ENCODE measurements around the gene NUP62. TPM values are rescaled to one million over a fixed set of nuclear protein-coding genes. Genes with fewer than 3 reads are reported as not detected.
"Not testable (repeated sequence)": the region's sequence is repeated elsewhere in the genome, so short reads cannot be mapped to it uniquely, and the experiment has no call there.

Gene NUP62
- total and polyA plus RNA-seq, 7 donors: 21.1 to 46.8 (median 40.0) TPM

DNA sequence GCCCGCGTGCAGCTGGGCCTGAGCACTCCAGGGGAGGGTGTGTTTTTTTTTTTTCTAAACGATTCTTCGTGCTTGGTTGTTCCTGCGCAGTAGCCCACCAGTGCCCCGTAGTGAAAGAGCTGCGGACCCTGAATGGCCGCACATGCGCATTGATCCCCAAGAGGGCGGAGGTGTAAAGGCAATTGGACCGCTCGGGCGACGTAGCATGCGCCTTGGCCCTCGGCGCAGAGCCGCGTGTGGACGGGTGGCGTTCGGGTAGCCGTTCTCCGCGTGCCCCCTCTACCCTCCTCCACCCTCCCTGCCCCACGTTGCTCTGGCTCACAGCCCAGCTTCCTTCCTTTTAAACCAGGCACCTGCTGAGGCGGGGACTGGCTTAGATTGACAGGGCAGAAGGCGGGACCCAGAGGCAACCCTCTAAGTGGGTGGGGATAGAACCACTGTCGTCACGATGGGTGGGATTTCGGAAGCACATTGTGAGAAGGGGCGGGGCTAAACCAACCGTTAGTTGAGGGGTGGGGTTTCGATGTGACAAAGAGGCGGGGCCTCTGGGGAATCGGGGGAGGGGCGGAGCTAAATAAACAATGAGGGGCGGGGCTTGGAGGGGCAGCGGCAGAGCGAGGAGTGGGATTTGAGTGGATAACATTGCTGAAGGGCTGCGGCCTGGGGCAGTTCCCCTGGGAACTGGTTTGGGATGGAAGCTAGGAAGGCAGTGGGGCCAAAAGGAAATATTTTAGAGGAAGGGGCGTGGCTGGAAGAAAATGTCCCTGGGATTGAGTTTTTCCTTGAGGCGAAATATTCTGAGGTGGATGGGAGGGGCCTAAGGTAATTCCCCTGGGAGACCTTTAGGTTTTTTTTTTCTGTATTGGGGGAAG, 543 bp upstream of the NUP62 start:
- ATAC-seq (peak; percentile 88 to 93 (median 92)), DNase-seq (peak; percentile 92 to 95)
- peaks cover 25% of the 10 kb centered on the region for H3K4me1 ChIP-seq
- whole genome bisulfite sequencing, 3 donors: 2 to 4% (median 3%) methylated on average over 43 of the region's 43 CpGs
- TF ChIP-seq, protein P1, sequence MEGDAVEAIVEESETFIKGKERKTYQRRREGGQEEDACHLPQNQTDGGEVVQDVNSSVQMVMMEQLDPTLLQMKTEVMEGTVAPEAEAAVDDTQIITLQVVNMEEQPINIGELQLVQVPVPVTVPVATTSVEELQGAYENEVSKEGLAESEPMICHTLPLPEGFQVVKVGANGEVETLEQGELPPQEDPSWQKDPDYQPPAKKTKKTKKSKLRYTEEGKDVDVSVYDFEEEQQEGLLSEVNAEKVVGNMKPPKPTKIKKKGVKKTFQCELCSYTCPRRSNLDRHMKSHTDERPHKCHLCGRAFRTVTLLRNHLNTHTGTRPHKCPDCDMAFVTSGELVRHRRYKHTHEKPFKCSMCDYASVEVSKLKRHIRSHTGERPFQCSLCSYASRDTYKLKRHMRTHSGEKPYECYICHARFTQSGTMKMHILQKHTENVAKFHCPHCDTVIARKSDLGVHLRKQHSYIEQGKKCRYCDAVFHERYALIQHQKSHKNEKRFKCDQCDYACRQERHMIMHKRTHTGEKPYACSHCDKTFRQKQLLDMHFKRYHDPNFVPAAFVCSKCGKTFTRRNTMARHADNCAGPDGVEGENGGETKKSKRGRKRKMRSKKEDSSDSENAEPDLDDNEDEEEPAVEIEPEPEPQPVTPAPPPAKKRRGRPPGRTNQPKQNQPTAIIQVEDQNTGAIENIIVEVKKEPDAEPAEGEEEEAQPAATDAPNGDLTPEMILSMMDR (IDR thresholded peaks at IDR 0.05): no peak
- no peaks in the 10 kb centered on the region for H3K27me3 ChIP-seq (ENCODE audit: insufficient read depth in 3 of 3, low read length in 2 of 3)
- H3K4me3 ChIP-seq: peak overlapping the region; percentile 98
- peak overlapping the region; percentile 88 for H3K27ac ChIP-seq
- H3K9me3 ChIP-seq: no peaks in the 10 kb centered on the region
- peaks cover 0 to 35% of the 10 kb centered on the region in 2 donors for H3K36me3 ChIP-seq (ENCODE audit: insufficient read depth in 1 of 2, low read depth in 1 of 2)
- intact Hi-C loops (cut with DNase I): loop anchor here (5.0 to 10.0 kb wide), 2 partner anchors 38 to 205 kb away; no protein-coding TSS in a partner anchor

DNA sequence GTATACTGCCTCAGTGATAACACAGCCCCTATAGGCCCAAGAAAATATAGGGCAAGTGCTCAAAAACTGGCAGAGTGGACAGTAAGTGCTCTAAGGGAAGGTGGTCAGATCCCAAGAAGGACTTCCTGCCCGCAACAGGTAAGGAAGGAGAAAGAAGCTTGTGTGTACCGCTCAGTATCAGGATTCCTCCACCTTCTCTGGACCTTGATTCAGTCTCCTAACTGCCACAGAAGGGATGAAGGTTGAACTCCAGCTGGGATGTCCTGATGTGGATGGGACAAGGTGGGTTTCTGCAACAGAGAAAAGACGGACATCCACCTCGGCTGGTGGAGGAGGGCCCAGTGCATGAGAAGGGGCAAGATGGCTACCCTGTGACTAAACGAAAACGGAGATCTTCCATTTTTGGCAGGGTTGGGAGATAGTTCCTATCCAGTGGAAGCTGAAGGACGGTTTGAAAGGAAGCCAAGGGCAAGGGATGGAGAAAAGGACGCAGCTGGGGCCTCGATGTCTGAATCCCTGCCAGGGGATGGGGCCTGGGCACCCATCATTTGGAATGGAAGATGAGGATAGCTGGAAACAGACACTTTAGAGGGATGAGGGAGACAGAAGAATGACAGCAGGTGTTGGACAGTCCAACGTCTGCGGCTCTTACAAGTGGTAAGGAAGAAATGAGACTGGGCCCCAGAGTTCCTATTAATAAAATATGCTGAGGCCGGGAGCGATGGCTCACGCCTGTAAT, 1.6 kb downstream of the NUP62 start:
- DNase-seq (no peak), ATAC-seq (no peak)
- 54 to 63% (median 56%) methylated on average over 14 of the region's 14 CpGs for WGBS, 3 donors
- intact Hi-C loops (cut with DNase I): loop anchor here in 1 of 2 donors (5.0 kb wide), 1 partner anchor 35 kb away; no protein-coding TSS in a partner anchor
- H3K36me3 ChIP-seq (ENCODE audit: insufficient read depth in 1 of 2, low read depth in 1 of 2): peaks cover 0 to 51% of the 10 kb centered on the region in 2 donors
- no peaks in the 10 kb centered on the region for H3K27me3 ChIP-seq (ENCODE audit: insufficient read depth in 3 of 3, low read length in 2 of 3)
- peaks cover 30% of the 10 kb centered on the region for H3K4me1 ChIP-seq
- H3K9me3 ChIP-seq: no peaks in the 10 kb centered on the region
- TF ChIP-seq, protein P1 (IDR thresholded peaks at IDR 0.05): no peak
- peak overlapping the region; percentile 88 for H3K27ac ChIP-seq
- peak overlapping the region; percentile 98 for H3K4me3 ChIP-seq

DNA sequence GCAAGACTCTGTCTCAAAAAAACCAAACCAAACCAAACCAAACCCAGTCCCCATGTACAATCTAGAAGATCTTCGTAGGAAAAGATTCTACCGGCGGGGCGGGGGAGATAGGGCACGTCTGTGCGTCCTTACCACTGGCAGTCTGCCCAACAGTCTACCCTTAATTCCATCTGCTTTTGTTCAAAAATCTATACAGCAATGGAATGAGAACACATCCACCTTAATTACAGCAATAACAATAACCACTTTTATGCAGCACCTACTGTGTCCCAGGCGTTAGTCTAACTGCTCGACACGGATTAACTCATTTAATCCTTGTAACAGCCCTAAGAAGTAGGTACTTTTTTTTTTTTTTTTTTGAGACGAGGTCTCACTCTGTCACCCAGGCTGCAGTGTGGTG, 2.8 kb downstream of the NUP62 start:
- 87 to 93% (median 88%) methylated on average over 10 of the region's 10 CpGs for WGBS, 3 donors
- no peak overlapping the region for H3K4me3 ChIP-seq
- H3K27me3 ChIP-seq (ENCODE audit: insufficient read depth in 3 of 3, low read length in 2 of 3): no peaks in the 10 kb centered on the region
- peaks cover 30% of the 10 kb centered on the region for H3K4me1 ChIP-seq
- no peak for ATAC-seq
- H3K9me3 ChIP-seq: no peaks in the 10 kb centered on the region
- no peak for DNase-seq
- TF ChIP-seq, protein P1 (IDR thresholded peaks at IDR 0.05): no peak
- intact Hi-C loops (cut with DNase I): loop anchor here in 1 of 2 donors (5.0 kb wide), 1 partner anchor 34 kb away; no protein-coding TSS in a partner anchor
- H3K36me3 ChIP-seq (ENCODE audit: insufficient read depth in 1 of 2, low read depth in 1 of 2): peaks cover 0 to 59% of the 10 kb centered on the region in 2 donors
- H3K27ac ChIP-seq: no peak overlapping the region

DNA sequence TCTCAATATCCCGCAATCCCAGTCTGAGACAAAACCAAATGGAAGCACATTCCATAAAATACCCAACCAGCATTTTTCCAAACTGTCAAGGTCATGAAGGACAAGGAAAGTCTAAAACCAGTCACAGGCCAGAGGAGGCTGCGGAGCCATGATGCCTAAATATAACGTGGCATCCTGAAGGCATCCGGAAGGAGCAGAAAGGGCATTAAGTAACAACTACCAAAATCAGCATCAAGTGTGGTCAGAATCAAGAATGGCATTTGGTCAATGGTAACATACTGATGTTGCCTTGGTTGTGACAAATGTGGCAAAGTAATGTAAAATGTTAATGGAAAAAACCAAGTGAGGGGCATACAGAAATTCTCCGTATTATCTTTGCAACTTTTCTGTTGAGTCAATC, 3.8 kb downstream of the NUP62 start:
- intact Hi-C loops (cut with DNase I): loop anchor here in 1 of 2 donors (5.0 kb wide), 1 partner anchor 33 kb away; no protein-coding TSS in a partner anchor
- Histone ChIP-seq H3K4me1 (peaks cover 30% of the 10 kb centered on the region), H3K9me3 (no peaks in the 10 kb centered on the region), H3K27me3 (ENCODE audit: insufficient read depth in 3 of 3, low read length in 2 of 3) (no peaks in the 10 kb centered on the region), H3K4me3 (no peak overlapping the region), H3K27ac (no peak overlapping the region), H3K36me3 (ENCODE audit: insufficient read depth in 1 of 2, low read depth in 1 of 2) (peaks cover 0 to 56% of the 10 kb centered on the region in 2 donors)
- TF ChIP-seq, protein P1 (IDR thresholded peaks at IDR 0.05): no peak
- ATAC-seq (no peak), DNase-seq (no peak)
- 76 to 91% (median 84%) methylated on average over 5 of the region's 5 CpGs for WGBS, 3 donors

DNA sequence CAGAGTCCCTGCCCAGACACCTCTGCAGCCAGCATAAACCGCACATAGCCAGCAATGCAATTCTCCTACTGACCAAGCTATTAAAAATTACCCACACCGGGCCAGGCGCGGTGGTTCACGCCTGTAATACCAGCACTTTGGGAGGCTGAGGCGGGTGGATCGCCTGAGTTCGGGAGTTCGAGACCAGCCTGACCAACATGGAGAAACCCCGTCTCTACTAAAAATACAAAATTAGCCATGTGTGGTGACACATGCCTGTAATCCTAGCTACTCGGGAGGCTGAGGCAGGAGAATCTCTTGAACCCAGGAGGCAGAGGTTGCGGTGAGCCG, 4.5 kb downstream of the NUP62 start:
- peaks cover 0 to 57% of the 10 kb centered on the region in 2 donors for H3K36me3 ChIP-seq (ENCODE audit: insufficient read depth in 1 of 2, low read depth in 1 of 2)
- not testable (repeated sequence) for ATAC-seq; H3K4me3 ChIP-seq; H3K9me3 ChIP-seq; DNase-seq; H3K27ac ChIP-seq; H3K27me3 ChIP-seq (ENCODE audit: insufficient read depth in 3 of 3, low read length in 2 of 3)
- 78 to 85% (median 79%) methylated on average over 13 of the region's 13 CpGs for WGBS, 3 donors
- intact Hi-C loops (cut with DNase I): loop anchor here in 1 of 2 donors (5.0 kb wide), 1 partner anchor 33 kb away; no protein-coding TSS in a partner anchor
- peaks cover 30% of the 10 kb centered on the region for H3K4me1 ChIP-seq
